ENCODE data around the gene HSDL1.

The HSDL1 gene

GRCh38 chr16:84105301-84105815 is 39.6 kb downstream of the HSDL1 start:
- no peak for DNase-seq

- no peak for DNase-seq
Measured at GRCh38 chr16:84104231-84104630, 40.7 kb downstream of the HSDL1 start.

DNA sequence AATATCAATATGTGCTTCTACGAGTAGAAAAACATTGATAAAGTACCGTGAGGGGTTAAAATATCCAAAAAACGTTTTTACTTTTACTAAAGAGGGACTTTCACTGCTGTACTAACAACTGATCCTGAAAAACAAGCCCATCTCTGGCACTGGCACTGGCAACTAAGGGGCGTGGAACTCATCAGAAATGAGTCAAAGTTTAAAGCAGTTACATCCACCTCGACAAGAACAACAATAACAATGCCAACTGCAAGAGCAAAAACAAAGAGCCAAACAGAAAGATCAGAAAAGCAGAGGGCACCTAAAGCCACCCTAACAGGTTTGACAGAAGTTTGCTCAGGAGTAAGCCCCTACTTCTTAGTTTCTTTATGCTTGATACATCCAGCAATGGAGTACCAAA is 41.3 kb downstream of the HSDL1 start:
- no peak for DNase-seq

GRCh38 chr16:84098939-84099338 is 46.0 kb downstream of the HSDL1 start:
- DNase-seq = no peak

DNA sequence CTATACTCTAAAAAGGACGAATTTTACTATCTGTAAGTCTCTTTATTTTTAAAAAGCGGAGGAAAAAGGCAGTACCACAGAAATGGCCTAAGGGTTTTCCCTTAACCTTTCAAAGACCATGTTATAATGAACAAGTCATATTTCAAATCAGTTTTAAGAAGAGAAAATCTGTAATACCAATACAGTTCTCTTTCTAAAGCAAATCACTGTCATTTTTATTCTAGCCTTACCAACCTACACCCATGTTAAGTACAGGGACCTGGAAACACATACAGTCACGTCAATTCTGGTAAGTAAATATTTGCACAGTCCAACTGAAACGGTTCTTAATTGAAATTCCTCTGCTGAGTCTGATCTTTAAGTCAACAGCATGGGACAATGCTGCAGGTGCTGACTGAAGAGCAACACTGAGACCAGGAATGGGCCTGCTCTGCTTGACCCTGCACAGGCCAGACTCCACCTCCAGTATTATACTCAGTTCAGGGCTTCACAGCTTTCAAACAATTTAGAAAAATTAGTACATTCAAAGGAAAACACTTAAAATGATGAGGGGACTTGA is 48.5 kb downstream of the HSDL1 start:
- no peak for DNase-seq

GRCh38 chr16:84095466-84095865 is 49.5 kb downstream of the HSDL1 start:
- DNase-seq = no peak

DNA sequence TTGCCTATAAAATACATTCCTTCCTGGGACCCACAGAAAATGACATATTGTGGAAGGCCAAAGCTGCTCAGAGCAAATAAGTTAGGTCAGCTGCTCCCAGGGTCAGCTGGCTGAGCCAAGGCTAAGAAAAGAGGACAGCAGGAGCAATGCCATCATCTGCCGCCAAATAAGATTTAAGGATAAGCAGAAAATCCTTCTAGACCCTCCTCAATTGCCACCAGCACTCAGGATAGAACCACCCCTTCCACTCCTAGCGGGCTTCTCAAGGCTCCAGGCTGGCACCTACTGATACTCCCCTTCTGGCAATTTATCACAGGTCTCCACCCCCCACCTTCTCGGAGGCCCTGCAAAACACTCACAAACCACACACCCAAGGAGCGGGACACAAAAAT is 51.1 kb downstream of the HSDL1 start:
- no peak for DNase-seq

DNA sequence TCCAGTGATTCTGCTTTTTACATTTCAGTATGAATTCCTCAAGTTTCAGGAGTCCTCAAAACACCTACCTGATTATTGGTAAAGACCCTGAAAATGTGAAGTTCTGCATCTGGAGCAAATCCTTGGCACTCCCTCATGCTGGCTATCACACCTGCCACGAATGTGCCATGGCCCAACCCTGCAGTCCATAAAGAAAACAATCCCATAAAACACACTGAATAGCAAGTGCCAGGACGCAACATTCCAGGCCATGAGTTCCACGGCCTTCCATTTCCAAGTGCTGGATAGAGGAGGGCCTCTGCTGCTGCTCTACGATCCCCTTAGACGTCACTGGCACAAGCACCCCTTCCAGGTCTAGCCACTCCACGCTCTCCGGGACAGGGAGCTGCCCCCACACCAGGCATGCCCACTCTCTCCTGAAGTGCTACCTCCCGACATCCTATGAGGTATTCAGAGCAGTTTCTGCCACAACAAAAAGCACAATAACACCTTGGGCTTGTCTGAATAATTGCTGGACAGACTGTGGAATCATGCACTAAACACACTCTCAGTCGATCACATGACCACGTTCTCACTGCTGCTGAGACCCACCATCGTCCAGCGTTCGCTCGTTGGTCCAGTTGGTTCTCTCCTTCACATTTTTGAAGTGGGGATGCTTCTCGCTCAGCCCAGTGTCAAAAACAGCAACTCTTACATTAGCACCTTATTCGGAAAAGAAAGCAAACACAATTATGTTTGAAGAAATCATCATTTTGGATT is 51.7 kb downstream of the HSDL1 start:
- DNase-seq = no peak

DNA sequence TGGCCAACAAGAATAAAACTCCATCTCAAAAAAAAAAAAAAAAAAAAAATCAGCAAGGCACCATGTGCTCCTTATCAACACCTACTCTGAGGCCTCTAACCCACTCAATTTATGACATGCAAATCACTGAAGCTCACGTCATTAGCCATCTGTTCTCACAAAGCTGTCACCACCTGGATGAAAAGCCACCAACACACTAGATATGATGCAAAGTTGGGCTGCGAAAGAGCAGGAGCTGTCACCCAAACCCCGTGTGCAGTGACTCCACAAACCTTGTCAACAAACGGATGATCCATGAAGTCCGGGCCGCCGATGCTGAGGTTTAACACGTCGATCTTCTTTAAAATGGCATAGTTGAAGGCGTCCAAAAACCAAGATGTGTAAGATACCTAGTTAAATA is 53.5 kb downstream of the HSDL1 start:
- no peak for DNase-seq

- DNase-seq = no peak
Measured at GRCh38 chr16:84090211-84090610, 54.8 kb downstream of the HSDL1 start.

- peak; percentile 22 for DNase-seq
Measured at GRCh38 chr16:84088695-84089395, 56.1 kb downstream of the HSDL1 start.

DNA sequence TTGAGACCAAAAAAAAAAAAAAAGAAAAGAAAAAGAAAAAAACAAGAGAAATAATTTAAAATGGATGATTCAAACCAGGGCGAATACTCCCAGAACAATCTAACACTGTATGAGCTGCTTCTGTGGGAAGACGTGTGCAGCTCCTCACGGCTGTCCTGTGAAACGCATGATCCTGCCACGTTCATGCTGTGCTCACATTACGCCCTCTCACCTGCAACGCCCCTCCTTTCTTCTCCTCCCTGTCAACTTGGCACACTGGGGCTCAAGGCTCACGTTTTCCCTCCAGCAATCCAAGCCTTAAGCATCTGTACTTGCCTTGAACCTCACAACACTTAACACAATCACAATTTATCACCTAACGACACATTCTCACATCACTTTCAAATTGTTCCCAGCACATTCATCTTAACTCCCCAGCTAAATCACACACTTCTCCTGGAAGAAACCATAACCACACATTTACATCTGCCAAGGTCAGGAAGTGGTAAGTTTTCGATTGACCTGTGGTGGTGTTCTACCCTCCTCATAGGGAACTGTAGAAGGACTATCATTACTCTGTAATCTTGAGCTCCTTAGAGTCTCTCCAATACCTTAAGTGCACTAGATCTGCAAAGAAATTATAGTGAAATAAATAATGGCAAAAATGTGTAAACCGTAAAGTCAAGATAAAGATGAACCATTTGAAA is 57.4 kb downstream of the HSDL1 start:
- DNase-seq = no peak

DNA sequence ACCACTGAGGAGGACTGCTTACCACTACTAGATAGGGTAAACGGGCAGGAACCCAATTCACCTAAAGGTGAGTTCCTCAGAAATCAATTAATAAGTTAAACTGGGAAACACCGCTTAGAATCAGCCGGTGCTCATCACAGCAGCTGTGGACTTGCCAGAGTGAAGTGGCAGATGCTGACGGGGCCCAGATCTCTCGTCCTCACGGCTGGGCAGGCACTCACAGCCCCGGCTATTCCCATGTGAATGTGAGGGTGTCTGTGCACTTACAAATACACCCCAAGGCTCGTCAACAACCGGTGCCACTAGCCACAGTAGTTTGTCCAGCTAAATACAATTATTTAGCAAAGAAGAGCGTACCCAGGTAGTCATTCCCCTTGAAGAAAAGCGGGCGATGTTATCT is 58.0 kb downstream of the HSDL1 start:
- DNase-seq = no peak

DNA sequence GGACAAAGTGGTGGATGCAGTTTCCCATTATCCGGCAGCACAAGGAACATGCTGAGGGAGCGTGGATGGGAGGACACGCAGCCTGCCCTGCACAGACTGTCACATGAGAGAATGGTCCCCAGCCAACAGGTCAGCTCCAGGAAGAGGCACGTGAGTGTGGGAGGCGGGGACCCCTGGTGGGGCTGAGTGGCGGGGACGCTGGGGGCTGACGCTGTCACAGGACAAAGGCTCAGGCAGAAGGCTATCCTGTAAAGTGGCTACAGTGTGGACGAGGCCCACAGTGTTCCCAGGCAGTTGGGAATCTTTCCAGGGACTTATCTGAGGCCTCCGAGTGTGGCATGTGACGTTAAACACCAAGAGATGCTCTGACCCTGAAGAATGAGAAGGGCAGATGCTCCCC is 58.6 kb downstream of the HSDL1 start:
- DNase-seq = no peak

DNA sequence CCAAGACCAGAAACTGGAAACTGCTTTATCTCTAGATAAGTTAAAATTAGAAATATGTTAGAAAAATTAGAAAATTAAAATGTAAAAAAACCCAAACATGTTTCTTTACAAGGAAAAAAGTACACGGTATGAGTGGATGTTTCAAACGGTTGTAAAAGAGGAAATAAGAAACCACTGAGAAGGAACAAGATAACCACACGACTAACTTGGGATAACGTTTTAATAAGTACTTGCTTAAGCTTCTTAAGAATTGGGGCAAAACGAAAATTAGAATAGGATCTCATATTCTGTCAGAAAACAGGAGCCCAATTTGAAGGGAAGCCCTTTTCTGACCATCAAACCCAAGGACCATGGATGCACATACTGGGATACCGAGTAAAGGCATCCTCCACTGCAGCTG is 59.2 kb downstream of the HSDL1 start:
- DNase-seq = no peak

DNA sequence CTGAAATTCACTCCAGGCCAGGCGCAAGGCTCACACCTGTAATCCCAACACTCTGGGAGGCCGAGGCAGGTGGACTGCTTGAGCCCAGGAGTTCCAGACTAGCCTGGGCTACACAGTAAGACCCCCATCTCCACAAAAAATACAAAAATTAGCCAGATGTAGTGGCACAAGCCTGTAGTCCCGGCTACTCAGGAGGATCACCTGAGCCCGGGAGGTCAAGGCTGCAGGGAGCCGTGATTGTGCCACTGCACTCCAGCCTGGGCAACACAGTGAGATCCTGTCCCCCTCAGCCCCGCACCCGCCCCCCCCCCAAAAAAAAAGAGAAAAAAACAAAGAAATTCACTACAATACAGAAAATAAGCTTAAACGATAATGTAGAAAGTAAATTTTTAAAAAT is 59.7 kb downstream of the HSDL1 start:
- DNase-seq = no peak

DNA sequence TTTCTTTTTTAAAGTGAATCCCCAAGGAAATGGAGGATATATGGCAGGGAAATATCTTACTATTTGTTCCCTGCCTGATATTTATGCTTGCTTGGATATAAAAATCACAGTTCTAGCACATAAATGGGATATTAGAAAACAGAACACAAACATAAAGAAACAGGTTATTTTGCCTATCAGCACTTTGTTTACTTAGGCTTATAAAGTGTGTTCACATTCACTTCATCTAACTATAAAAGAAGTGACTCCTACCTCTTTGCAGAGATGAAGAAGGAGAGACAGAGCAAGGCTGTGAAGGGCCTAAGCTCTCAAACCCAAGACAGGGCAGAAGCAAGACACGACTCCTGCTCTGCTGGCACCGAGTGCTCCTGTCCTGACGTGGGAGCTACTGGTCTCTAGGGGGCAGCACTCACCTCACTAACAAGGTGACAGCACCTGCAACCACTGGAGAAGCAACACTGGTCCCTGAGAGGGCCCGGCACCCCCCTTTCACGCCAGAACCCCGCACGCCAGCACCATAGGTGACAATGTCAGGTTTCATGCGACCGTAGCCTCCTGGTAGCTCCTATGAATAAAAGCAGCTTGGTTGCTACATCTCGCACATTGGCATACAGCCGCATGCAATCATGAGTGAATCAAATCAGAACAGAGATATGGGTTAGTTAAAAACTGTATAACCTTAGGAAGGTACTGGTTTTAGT is 60.3 kb downstream of the HSDL1 start:
- peak; percentile 34 for DNase-seq

- no peak for DNase-seq
Measured at GRCh38 chr16:84082835-84083569, 62.0 kb downstream of the HSDL1 start.

GRCh38 chr16:84082110-84082509 is 62.9 kb downstream of the HSDL1 start:
- no peak for DNase-seq

GRCh38 chr16:84081446-84081989 is 63.5 kb downstream of the HSDL1 start:
- DNase-seq = no peak

DNA sequence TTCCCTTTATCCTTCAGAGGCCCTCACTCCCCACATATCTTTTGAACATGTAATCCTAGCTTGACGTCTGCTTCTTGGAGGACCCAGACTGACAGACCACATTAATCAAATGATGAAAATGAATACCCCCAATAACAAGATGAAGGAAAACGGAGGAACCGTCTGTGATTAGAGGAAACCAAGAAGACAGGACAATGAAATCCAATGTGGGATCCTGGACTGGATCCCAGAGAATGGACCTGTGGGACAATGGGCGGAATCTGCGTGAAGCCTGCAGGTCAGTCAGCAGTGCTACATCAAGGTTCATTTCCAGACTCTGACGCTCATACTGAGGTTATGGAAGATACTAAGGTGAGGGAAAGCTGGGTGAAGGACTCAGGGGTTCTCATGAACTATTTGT is 64.2 kb downstream of the HSDL1 start:
- DNase-seq = no peak

DNA sequence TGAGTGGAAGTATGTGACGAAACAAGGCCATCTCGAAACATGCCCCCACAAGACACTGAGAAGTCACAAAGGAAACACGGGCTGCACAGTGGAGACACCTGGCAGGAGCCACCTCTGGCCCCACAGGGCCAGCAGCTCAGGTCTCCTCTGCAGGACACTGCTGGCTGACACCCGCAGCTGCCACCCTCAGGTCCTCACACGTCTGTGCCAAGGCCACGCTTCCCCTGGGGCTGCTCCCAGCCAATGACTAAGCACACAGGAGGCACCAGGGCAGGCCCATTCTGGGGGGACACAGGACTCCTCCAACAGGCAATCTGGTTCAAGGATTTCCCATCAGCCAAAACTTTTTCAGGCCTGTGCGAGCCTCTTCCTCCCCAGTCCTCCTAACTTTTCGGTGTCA is 64.6 kb downstream of the HSDL1 start:
- DNase-seq = no peak

All from NCI-H2107 (cell line).